ENCODE results near the gene ICAM5.

DNA sequence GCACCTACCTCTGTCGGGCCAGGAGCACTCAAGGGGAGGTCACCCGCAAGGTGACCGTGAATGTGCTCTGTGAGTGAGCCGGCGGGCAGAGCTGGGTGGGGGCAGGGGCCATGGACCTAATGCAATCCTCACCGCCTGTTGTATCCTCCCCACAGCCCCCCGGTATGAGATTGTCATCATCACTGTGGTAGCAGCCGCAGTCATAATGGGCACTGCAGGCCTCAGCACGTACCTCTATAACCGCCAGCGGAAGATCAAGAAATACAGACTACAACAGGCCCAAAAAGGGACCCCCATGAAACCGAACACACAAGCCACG lies 4.8 kb upstream of the ICAM5 start:
- TF ChIP-seq, protein P1, sequence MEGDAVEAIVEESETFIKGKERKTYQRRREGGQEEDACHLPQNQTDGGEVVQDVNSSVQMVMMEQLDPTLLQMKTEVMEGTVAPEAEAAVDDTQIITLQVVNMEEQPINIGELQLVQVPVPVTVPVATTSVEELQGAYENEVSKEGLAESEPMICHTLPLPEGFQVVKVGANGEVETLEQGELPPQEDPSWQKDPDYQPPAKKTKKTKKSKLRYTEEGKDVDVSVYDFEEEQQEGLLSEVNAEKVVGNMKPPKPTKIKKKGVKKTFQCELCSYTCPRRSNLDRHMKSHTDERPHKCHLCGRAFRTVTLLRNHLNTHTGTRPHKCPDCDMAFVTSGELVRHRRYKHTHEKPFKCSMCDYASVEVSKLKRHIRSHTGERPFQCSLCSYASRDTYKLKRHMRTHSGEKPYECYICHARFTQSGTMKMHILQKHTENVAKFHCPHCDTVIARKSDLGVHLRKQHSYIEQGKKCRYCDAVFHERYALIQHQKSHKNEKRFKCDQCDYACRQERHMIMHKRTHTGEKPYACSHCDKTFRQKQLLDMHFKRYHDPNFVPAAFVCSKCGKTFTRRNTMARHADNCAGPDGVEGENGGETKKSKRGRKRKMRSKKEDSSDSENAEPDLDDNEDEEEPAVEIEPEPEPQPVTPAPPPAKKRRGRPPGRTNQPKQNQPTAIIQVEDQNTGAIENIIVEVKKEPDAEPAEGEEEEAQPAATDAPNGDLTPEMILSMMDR (IDR thresholded peaks at IDR 0.05) = no peak
- TF ChIP-seq, protein P2, sequence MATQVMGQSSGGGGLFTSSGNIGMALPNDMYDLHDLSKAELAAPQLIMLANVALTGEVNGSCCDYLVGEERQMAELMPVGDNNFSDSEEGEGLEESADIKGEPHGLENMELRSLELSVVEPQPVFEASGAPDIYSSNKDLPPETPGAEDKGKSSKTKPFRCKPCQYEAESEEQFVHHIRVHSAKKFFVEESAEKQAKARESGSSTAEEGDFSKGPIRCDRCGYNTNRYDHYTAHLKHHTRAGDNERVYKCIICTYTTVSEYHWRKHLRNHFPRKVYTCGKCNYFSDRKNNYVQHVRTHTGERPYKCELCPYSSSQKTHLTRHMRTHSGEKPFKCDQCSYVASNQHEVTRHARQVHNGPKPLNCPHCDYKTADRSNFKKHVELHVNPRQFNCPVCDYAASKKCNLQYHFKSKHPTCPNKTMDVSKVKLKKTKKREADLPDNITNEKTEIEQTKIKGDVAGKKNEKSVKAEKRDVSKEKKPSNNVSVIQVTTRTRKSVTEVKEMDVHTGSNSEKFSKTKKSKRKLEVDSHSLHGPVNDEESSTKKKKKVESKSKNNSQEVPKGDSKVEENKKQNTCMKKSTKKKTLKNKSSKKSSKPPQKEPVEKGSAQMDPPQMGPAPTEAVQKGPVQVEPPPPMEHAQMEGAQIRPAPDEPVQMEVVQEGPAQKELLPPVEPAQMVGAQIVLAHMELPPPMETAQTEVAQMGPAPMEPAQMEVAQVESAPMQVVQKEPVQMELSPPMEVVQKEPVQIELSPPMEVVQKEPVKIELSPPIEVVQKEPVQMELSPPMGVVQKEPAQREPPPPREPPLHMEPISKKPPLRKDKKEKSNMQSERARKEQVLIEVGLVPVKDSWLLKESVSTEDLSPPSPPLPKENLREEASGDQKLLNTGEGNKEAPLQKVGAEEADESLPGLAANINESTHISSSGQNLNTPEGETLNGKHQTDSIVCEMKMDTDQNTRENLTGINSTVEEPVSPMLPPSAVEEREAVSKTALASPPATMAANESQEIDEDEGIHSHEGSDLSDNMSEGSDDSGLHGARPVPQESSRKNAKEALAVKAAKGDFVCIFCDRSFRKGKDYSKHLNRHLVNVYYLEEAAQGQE (IDR thresholded peaks at IDR 0.05; ENCODE audit: insufficient read depth in 1 of 2, low read depth in 2 of 2, low read length in 1 of 2) = no peak

Measured in Panc1 (cell line).